ENCODE results near the gene BCOR.

Gene BCOR

DNA sequence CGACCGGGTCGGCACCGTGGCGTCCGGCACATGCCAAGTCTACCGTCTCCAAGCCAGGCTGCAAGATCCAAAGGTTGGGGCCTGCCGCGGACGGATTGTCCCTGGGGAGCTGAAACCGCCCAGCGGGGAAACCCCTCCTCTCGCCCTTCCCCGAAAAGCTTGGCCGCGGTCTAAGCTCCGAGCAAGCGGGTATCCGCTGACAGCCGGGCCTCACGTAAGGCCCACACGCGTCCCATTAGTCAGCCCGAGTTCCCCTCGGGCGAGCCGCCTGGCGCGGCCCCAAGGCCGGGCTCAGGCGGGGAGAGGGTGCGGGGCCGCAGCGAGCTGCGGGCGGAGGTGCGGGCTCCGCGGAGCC, 6.8 kb upstream of the BCOR start:
- Histone ChIP-seq H3K27ac (replicated peaks) (no peak overlapping the region), H3K27me3 (ENCODE audit: insufficient read depth, poor library complexity, severe bottlenecking) (no peaks in the 10 kb centered on the region), H3K4me3 (replicated peaks; ENCODE audit: insufficient read depth, low read length) (peak overlapping the region; percentile 23)
- DNase-seq (ENCODE audit: low read depth in 1 of 2, low spot score in 1 of 2) = no peak
- TF ChIP-seq CTCF (IDR thresholded peaks at IDR 0.05; ENCODE audit: insufficient read depth, low read length) (no peak), REST (IDR thresholded peaks at IDR 0.05; ENCODE audit: insufficient replicate concordance, low read depth) (no peak), GABPA (IDR thresholded peaks at IDR 0.05; ENCODE audit: low read depth) (no peak), SPI1 (IDR thresholded peaks at IDR 0.05; ENCODE audit: borderline replicate concordance, low read depth) (no peak), POLR2AphosphoS5 (IDR thresholded peaks at IDR 0.05; ENCODE audit: low read depth) (no peak)

- Histone ChIP-seq H3K27ac (replicated peaks) (no peak overlapping the region), H3K4me3 (replicated peaks; ENCODE audit: insufficient read depth, low read length) (no peak overlapping the region), H3K27me3 (ENCODE audit: insufficient read depth, poor library complexity, severe bottlenecking) (no peaks in the 10 kb centered on the region)
- TF ChIP-seq CTCF (IDR thresholded peaks at IDR 0.05; ENCODE audit: insufficient read depth, low read length) (no peak), GABPA (IDR thresholded peaks at IDR 0.05; ENCODE audit: low read depth) (no peak), SPI1 (IDR thresholded peaks at IDR 0.05; ENCODE audit: borderline replicate concordance, low read depth) (no peak), REST (IDR thresholded peaks at IDR 0.05; ENCODE audit: insufficient replicate concordance, low read depth) (no peak), POLR2AphosphoS5 (IDR thresholded peaks at IDR 0.05; ENCODE audit: low read depth) (no peak)
- DNase-seq (ENCODE audit: low read depth in 1 of 2, low spot score in 1 of 2) = no peak
These were observed 6.0 kb upstream of the BCOR start for GRCh38 chrX:40103565-40104323.

DNA sequence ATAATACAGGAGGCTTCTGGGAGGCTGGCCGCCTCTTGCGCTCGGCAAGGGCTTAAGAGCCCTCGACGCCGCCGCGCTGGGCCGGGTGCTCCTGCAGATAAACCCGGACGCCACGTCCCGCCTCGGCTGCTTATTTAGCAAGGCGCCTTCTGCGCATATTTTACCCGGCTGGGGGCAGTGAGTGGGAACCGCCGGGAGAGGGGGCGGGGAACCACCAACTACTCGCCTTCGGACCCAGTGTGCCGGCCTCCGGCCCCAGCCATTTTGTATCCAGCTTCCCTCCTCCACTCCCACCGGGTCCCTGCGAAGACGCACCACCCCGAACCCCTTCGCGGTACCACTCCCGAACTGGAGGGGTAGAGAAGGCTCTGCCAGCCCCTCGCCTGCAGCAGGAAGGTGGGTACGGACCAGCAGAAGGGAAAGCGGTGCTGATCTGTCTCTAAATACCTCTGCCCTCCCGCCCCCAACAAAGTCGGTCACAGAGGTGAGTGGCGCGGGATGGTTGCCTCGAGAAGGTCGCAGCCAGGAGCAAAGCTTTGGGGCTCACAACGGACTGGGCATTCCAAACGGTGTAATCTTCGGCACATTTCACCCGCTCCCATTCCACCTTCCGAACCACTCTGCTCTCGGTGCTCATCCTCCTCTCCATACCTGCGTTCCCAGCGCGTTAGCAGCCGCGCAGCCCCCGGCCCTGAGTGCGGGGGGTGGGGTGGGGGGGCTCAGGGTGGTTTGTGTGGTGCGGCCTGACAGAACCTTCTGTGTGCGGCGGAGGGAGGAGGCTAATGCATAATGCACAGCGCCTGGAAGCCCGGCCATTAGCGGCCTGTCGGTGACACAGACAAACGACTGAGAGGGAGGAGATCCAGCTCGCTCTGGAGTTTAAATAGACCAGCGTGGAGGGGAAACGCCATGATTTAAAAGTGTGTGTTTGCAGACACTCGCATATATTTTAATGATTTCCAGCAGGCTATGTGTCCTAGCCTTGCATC, 4.9 kb upstream of the BCOR start:
- TF ChIP-seq GABPA (IDR thresholded peaks at IDR 0.05; ENCODE audit: low read depth) (no peak), CTCF (IDR thresholded peaks at IDR 0.05; ENCODE audit: insufficient read depth, low read length) (no peak)
- no peaks in the 10 kb centered on the region for H3K27me3 ChIP-seq (ENCODE audit: insufficient read depth, poor library complexity, severe bottlenecking)
- no peak for DNase-seq (ENCODE audit: low read depth in 1 of 2, low spot score in 1 of 2)
- H3K4me3 ChIP-seq (replicated peaks; ENCODE audit: insufficient read depth, low read length) = no peak overlapping the region
- H3K27ac ChIP-seq (replicated peaks) = no peak overlapping the region
